ENCODE results near the gene UFSP1.
"Not testable (repeated sequence)": the region's sequence is repeated elsewhere in the genome, so short reads cannot be mapped to it uniquely, and the experiment has no call there.

UFSP1 gene

DNA sequence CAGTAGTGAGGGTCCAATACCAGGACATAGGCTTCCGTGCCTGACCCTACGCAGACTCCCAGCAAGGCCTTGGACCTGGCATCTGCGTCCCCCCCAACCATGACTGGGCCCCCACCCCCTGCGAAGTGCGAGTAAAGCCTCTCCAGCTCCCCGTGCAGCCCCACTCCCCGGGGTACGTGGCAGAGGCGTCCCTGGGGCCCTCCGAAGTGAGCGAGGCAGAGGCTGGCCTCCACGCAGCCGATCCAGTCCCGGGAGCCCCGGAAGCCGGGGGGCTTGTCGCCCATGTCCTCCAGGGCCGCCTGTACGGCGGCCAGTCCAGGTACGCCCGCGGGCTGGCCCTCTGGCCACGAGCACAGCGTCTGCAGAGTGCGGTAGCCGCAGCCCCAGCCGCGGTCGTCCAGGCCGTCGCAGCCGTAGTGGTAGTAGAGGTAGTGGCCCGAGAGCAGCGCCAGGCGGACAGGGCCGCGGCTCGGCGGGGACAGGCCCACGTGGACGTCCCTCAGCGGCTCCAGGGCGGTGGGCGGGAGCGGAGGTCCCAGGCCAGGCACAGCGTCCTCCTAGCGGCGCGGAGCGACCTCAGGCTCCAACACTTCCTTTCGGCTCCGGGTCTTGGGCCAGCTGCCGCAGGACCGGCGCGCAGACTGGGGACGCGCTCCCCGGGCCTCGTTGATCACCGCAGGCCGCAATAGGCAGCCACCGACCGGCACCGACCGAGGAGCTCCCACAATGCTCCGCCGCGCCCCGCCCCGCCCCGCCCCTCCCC, at the start of gene UFSP1:
Gene UFSP1, minus strand, starts transcription at position 728 of the 763 bp plus-strand sequence. Its CDS starts 444 bp downstream, at position 284.
- no peak for DNase-seq

DNA sequence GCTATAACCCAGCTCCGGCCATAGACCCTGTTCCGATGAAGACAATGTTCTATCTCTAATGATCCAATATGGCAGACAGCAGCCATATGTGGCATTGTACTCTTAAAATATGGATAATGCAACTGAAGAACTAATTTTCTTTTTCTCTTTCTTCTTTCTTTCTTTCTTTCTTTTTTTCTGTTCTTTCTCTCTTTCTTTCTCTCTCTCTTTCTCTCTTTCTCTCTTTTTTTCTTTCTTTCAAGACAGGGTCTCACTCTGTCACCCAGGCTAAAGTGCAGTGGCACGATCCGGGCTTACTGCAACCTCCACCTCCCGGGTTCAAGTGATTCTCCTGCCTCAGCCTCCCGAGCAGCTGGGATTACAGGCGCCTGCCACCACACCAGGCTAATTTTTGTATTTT, 46.7 kb upstream of the UFSP1 start:
- DNase-seq = not testable (repeated sequence)

DNA sequence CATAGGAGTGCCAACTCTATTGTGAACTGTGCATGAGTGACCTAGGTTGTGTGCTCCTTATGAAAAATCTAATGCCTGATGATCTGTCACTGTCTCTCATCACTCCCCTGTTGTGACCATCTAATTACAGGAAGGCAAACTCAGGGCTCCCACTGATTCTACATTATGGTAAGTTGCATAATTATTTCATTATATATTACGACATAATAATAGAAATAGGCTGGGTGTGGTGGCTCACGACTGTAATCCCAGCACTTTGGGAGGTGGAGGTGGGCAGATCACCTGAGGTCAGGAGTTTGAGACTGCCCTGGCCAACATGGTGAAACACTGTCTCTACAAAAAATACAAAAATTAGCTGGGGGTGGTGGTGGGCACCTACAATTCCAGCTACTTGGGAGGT, 45.9 kb upstream of the UFSP1 start:
- DNase-seq = not testable (repeated sequence)

DNA sequence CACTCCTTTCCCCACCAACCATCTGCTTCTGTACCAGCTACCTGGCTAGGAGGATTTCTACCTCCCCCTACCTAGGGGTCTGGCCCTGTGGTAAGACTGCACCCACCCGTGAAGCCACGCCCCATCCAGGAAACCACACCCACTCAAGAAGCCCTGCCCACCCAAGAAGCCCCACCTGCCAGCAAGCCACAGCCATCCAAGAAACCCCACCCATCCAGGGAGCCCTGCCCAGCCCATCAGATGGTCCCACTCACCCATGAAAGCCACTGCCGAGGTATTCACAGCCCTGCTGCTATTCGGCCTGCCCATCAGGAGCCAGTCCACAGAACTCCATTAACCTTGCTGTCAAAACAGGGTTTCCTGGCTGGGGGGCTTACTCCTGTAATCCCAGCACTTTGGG, 44.2 kb upstream of the UFSP1 start:
- no peak for DNase-seq

DNA sequence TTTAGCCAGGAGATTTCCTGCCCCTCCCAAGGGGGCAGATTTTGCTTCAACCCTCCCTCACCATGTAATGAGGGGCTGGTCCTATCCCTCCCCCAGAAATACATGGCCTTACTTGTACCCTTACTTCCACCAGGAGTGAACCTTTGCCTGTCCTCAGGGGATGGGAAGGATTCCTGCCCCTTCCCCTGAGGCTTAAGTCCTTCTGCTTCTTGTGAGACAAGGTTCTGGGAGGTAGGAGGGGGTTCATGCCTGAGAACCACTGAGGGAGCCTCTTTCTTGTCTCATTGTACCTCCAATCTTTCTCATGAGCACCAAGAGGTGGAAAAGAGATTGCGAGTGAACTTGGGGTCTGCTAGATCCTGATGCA, 40.3 kb upstream of the UFSP1 start:
- DNase-seq = no peak

DNA sequence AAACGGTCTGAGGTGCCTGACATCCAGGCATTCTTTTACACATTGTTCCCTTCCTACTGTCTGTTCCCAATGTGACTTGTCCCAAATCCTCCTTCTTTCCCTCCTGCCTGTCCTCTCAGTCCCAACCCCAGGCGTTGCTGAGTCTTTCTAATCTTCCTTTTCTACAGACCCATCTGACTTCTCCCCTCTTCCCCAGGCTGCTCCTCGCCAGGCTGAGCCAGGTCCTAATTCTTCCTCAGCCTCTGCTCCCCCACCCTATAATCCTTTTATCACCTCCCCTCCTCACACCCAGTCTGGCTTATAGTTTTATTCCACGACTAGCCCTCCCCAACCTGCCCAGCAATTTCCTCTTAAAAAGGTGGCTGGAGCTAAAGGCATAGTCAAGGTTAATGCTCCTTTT, 34.1 kb upstream of the UFSP1 start:
- DNase-seq = not testable (repeated sequence)

DNA sequence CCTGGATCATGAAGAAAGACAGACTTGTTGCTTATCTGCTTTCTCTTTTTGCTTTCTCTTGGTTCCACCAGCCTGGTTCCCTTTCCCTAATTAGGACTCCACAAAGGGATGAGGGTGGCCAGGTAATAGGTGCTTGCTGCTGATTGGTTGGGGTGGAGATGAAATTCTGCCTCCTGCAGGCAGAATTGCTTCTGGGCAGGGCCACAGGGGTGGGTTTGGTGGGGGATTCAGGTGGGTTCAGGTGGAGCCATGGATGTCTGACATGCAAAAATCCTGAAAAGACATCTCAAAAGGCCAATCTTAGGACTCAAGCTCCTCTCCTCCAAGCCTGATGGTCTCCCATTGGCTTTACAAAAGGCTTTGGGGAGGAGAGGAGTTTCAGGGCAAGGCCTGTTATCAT, 31.5 kb upstream of the UFSP1 start:
- DNase-seq = no peak

DNA sequence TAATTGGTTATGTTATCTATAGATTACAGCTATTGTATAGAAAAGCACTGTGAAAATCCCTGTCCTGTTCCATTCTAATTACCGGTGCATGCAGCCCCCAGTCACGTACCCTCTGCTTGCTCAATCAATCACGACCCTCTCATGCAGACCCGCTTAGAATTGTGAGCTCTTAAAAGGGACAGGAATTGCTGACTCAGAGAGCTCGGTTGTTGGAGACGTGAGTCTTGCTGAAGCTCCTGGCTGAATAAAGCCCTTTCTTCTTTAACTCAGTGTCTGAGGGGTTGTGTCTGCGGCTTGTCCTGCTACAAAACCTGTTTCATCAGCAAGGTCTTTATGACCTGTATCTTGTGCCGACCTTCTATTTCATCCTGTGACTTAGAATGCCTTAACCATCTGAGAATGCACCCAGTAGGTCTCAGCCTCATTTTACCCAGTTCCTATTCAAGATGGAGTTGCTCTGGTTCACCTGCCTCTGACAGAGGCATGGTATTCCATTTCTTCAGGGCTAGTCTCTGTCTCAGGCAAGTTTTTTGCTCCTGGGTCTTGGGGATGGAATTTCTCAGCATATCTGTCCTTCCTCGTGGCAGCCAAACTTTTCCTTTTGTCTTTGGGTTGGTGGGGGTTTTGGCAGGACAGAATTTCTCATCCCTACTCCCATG, 30.4 kb upstream of the UFSP1 start:
- not testable (repeated sequence) for DNase-seq

DNA sequence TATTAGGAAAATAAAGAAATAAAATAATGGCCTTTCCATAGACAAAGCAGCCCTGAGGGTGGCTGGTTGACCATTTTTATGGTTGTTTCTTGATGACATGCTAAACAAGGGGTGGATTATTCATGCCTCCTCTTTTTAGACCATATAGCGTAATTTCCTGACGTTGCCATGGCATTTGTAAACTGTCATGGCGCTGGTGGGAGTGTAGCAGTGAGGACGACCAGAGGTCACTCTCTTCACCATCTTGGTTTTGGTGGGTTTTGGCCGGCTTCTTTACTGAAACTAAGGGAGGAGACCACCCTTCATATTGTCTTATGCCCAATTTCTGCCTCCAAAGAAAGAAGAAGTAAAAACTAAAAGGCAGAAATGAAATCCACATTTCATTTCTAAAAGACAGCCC, 29.8 kb upstream of the UFSP1 start:
- not testable (repeated sequence) for DNase-seq

DNA sequence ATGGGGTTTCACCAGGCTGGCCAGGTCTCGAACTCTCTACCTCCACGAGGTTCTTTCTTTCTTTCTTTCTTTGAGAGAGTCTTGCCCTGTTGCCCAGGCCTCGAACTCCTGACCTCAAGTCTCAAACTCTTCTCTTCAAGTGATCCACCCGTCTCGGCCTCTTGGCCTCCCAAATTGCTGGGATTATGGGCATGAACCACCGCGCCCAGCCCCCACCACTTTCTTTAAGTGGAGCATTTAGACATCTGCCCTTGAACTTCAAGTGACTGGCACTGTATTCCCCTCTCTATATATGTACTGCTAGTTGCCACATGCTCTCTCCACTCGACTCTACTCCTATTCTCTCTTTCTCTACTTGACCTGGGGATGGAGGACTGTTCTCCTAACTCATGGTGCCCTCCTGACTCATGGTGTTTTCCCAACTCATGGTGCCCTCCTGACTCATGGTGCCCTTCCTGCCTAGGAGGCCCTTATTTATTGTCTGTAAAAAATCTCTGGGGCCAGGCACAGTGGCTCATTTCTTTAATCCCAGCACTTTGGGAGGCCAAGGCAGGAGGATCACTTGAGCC, 25.4 kb upstream of the UFSP1 start:
- no peak for DNase-seq

DNA sequence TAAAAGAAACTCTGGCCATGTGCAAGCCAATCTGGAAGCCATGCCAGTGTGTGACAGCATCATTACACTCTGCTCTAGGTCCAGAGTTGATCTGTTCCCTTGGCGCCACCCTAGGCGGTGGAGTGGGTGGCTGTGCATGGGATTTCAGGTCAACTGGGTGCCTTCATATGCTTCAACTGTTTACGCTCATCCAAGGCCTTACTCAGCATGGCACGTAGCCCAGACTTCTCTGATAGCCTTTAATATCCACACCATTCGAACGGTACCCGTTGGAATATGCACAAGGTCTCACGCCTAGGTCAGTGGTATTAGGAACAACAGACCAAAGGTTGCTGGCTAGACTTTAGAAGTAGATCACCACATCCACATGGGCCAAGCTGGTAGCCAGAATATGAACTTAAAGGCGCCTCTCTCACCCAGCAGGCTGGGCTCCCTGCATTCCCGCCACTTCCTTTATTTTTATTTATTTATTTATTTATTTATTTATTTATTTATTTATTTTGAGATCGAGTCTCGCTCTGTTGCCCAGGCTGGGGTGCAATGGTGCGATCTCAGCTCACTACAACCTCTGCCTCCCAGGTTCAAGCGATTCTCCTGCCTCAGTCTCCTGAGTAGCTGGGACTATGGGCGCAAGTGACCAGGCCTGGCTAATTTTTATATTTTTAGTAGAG, 24.8 kb upstream of the UFSP1 start:
- no peak for DNase-seq

DNA sequence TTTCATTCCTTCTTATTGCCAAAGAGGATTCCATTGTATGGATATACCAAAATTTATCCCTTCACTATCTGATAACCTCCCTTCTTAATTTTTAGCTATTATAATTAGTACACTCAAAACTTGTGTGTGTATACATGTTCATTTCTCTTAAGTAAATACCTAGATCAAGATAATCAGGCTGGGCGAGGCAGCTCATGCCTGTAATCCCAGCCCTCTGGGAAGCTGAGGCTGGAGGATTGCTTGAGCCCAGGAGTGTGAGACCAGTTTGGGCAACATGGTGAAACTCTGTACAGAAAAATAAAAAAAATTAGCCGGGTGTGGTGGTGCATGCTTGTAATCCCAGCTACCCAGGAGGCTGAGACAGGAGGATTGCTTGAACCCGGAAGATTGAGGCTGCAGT, 22.0 kb upstream of the UFSP1 start:
- no peak for DNase-seq

DNA sequence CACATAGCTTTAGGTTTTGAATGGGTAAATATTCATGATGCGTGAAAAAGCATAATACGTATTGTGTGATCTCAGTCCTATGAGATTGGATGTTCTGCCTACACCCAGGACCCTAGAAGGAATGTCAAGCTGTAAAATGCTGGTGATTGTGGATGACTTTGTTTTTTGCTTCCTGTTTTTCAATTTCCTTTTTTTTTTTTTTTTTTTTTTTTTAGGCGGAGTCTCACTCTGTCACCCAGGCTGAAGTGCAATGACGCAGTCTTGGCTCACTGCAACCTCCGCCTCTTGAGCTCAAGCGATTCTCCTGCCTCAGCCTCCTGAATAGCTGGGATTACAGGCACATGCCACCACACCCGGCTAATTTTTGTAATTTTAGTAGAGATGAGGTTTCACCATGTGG, 20.9 kb upstream of the UFSP1 start:
- DNase-seq = not testable (repeated sequence)

DNA sequence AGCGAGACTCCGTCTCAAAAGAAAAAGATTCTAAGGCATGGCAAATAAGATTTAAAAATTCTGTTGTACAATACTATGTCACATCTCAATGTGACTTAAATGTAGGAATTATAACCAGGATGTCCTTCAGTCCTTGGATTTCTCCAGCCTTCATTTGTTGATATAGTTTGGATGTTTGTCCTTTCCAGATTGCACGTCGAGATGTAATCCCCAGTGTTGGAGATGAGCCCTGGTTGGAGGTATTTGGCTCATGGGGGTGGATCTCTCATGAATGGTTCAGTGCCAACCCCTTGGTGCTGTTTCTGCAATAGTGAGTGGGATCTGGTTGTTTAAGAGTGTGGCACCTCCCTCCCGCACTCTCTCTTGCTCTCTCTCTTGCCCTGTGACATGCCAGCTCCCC, 19.0 kb upstream of the UFSP1 start:
- DNase-seq = no peak

DNA sequence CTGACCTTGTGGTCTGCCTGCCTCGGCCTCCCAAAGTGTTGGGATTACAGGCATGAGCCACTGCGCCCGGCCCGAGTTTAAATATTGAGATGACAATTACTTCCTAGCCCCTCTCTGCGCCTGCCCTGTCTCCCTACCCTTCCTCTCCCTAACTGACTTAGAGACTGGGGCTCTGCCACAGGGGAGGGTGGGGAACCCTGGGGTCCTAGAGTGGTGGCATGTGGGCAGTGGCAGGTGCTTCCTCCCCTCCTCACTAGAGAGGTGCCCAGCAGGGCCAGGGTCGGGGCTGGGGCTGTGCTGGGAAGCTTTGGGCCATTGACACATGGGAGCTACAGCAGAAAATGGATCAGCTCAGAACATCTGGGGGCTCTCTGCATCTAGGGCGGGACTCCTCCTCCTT, 13.1 kb upstream of the UFSP1 start:
- DNase-seq = no peak

DNA sequence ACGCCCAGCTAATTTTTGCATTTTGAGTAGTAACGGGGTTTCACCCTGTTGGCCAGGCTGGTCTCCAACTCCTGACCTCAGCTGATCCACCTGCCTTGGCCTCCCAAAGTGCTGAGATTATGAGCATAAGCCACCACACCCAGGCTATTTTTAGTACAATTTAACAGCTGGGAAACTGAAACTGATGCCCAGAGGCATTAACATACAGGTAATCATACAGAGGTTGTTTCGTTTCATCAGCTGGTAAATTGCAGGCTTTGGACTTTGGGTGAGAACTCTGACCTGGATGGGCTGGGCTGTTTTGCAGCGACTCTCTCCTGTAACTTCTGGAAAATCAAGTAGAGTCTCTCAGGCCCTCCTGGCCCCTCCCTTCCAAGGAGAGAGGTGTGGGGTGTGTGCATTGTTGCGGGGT, 12.4 kb upstream of the UFSP1 start:
- no peak for DNase-seq

DNA sequence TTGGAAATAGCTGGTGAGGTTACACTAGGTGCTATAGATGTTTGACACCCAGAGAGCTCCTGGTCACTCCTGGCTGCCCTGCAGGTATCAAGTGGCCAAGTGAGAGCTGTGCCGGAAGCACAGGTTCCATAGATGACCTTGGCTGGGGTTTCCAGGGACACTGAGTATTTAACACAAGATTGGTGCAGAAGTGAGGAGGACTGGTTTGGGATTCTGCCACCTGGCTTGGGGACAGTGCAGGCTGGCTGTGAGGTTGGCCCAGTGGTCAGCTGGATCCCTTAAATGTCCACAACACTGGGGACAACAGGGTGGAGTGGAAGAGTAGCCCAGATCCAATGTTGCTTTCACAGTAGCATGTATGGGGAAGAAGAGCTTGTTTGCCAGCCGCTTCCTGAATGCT, 11.5 kb upstream of the UFSP1 start:
- DNase-seq = no peak

DNA sequence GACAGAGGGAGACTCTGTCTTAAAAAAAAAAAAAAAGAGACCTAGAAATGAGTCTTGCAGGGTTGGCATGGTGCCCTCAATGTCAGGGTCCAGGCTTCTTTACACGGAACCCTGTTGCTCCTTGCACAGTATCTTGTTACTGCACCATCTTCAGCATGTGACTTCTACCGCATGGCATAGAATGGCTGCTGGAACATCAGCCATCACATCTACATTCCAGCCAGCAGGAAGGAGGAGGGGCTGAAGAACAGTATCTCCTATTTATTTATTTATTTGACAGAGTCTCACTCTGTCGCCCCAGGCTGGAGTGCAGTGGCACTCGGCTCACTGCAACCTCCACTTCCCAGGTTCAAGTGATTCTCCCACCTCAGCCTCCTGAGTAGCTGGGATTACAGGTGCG, 9.9 kb upstream of the UFSP1 start:
- no peak for DNase-seq

DNA sequence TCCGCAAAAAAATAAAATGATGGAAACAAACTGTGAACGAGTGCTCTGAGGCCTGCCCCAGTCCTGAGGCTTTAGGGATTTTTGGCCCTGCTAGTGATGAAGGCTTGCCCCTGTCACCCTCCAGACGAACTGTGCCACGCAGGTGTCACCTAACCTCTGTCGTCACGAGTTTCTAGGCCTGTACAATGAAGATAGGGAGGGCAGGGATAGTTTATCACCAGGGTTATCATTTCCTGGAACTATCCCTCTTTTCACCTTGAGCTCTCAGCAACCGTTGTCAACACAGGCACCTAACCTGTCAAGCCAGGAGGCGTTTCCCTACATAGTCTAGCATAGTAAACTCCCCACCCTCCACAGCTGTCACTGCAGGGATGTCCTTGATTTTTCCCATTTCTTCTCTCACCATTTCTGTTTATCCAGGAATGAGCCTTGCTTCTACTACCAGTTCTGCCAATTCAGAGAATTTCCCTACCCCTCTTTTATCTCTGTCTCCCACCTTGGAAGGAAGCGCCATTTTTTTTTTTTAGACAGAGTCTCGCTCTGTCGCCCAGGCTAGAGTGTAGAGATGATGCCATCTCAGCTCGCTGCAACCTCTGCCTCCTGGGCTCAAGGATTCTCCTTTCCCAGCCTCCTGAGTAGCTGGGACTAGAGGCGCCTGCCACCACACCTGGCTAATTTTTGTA, 8.4 kb upstream of the UFSP1 start:
- no peak for DNase-seq

DNA sequence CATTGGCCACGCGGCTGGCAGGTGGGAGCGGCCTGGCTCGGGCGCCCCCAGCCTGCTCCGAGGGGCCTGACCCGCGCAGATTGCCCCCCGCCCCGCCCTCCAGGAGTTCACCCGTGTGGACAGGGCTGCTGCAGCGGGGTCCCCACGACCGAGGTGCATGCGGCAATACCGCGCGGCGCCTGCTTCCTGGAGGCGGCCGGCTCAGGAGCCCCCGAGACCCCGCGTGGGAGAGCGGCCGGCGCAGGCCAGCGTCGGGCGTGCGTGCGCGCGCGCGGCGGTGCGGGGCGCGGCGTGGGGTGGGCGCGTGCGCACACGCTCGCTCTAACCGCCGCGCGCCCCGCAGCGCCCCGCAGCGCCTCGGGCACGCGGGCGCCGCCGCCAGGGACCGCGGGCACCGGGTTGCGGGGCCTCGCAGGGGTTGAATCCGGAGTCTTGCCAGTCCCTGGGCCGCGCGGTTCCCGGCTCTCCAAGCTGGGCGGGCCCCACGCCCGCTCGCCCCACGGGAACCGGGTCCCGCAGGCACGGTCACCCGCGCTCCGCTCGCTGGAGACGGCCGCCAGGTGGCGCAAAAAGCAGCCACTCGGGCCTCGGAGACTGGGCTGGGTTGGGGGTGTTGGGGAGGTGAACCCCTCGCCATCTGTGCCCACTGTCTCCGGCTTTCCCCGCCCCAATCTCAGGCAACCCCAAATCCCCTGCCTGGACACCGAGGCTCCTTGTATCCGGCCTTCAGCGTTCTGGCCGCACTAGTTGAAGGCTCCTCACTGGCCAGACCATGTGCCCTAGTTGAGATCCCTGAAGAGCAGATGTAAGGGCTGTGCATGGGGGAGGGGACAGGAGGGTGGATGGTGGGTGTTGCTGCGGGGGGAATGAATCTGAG, 7.5 kb upstream of the UFSP1 start:
- no peak for DNase-seq

DNA sequence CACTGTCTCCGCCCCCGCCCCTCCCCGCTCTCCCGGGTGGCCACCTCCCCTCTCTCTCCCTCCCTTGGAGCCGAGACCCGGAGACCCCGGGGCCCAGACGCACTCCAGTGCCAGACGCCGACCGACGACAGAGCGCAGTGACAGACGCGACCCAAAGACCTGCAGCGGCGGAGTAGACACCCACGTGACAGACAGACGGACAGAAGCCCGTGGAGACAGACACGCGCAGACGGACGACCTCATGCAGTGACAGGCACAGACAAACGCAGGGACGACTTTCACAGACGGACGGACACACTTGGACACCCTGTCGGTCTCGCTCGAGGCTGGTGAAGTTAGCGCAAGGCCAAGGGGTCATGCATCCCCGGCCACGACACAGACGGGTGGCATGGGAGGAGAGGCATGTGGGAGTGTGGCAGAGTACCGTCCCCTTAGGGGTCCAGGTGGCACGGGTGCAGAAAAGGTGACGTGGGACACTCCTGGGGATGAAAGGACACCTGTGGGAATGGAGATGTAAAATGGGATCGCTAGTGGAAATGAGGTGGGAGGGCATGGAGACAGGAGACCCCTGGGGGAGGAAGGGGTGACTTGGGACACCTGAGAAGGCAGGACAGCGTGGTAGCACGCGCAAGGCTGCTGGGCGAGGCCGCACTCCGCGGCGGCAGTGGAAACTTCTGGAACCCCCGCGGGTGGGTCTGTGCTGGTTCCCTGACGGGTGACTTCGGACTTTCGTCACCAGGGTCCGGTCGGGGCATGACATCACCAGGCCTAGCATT, 6.6 kb upstream of the UFSP1 start:
- no peak for DNase-seq

DNA sequence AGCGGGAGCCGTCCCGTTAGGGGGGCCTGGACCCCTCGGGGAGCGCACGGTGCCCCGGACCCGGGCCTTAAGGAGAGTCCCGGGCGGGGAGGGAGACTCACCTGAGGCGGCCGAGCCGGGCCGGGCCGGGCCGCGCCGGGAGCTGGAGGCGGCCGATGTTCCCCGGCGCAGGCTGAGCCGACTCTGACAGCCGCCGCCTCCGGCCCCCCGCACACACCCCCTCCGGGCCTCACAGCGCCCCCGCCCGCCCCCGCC, 6.1 kb upstream of the UFSP1 start, which contains the start of gene ACHE:
Gene ACHE, minus strand, starts transcription at position 188 of the 255 bp plus-strand sequence. CDS start 1,656 bp downstream, outside the sequence.
- no peak for DNase-seq
